ENCODE measurements around the gene GGT5.
"Not testable (repeated sequence)": the region's sequence is repeated elsewhere in the genome, so short reads cannot be mapped to it uniquely, and the experiment has no call there.

The GGT5 gene

GRCh38 chr22:24183321-24184031 is 61.4 kb downstream of the GGT5 start:
- no peak for DNase-seq (ENCODE audit: low read depth, low spot score)

GRCh38 chr22:24182900-24183246 is 62.0 kb downstream of the GGT5 start:
- not testable (repeated sequence) for DNase-seq (ENCODE audit: low read depth, low spot score)

DNA sequence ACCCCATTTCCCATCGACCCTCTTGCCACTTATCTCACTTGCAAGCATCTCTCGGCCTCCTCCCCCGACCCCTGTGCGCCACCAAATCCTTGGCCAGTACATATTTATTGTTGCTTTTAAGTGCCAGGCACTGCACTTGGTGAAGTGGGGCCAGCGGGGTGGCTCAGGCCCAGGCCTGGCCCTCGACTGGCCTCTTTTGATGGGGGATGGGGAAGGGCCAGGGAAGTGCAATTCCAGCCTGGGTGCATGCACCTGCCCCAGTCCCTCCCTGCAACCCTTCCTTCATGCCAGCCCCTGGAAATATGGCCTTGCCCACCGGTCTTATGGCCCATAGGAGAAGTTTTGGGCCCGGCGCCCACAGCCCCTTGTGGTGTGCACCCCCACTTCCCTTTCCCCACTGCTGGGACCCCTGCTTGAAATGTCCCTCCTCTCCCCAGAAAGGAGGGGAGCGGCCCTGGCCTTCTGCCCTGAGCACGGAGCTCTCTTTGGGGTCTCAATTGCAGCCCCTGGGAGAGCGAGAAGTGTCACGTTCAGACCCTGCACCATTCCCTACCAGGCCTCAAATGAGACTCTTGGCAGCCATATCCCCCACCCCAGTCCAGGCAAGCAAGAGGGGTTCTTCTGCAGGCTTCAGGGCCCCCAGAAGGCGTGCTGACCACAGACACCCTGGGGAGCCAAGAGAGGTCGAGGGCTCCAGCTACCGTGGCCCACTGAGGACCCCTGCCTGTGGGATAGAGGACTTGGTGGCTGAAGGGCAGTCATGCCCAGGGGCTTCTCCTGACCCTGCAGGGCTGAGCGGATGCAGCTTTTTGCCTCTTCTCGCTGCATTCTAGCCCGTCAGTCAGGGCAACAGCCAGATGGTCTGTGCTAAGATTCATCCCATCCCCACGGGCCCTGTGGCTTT is 62.6 kb downstream of the GGT5 start:
- DNase-seq (ENCODE audit: low read depth, low spot score) = no peak

DNA sequence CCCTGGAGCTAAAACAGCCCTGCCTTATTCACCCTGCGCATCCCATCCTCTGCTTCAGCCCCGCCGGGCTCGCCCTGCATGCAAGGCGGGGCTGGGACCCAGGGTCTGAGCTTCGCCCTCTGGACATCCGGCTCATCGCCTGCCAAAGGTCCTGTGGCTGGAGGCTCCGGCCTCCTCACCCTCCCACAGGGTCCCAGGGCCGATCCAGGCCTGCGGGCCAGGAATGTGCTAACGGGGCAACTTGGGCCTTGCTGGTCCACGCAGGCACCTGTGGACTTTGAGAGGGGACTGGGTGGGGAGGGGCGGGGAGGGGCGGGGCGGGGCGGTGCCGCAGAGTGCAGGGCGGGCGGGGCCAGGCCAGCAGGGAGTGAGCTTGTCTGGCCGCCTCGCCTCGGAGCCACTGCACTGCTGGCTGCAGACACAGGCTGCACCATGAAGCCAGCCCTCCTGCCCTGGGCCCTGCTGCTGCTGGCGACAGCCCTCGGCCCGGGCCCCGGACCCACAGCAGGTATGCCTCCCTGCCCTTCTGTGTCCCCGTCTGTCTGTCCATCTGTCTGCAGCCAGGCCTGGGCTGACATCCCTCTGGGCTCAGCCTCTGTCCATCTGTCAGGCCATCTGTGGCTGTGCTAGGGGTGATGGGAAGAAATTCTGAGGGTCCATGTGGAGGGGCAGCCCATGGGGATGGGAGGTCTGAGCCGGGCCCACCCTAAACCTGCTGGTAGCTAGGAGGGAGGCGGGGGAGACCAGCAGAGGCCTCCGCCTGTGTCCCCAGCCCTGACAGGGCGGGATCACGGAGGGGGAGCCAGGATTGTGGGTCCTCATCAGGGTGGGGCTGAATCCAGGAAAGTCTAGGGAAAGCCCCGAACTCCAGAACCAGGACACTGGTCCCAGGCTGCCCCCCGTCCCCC is 63.5 kb downstream of the GGT5 start, which contains the start of gene SUSD2:
Gene SUSD2, plus strand, starts transcription at position 400 of the 908 bp plus-strand sequence. Its CDS starts 33 bp downstream, at position 433.
- DNase-seq (ENCODE audit: low read depth, low spot score) = no peak

DNA sequence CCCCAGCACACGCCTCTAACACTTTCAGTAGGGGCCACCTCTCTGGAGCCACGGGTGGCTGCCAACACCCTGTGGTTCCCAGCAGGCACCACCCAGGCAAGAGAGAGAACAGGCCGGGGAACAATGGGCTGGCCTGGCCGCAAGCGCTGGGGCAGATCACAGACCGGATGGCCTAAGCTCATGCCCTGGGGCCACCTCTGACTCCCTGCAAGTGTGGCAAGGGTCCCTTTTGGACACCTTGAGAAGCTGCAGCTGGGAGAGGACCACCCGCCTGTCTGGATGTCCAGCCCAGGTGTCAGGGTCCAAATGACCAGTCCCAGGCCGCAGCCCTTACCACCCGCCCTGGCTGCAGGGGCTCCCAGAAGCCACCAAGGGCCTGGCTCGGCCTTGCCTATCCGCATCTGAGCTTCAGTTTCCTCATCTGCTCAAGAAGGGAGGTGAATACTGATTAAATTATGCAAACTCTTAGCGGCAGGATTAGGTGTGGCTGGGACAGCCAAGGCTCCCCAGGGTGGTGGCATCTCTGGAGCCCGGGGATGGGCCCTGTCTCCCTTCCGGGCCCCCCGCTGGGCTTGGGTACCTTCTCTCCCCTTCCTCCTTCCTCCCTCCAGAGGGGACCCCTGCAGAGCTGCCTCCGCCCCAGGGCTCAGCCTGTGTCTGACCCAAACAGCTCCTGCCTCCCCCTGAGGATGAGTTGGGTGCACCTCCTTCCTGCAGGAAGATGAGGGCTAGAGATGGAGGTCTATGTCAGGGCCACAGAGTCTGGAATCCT is 64.4 kb downstream of the GGT5 start:
- no peak for DNase-seq (ENCODE audit: low read depth, low spot score)

GRCh38 chr22:24179478-24180210 is 65.2 kb downstream of the GGT5 start:
- no peak for DNase-seq (ENCODE audit: low read depth, low spot score)

- no peak for DNase-seq (ENCODE audit: low read depth, low spot score)
Observed at GRCh38 chr22:24178502-24179440, 66.1 kb downstream of the GGT5 start.

DNA sequence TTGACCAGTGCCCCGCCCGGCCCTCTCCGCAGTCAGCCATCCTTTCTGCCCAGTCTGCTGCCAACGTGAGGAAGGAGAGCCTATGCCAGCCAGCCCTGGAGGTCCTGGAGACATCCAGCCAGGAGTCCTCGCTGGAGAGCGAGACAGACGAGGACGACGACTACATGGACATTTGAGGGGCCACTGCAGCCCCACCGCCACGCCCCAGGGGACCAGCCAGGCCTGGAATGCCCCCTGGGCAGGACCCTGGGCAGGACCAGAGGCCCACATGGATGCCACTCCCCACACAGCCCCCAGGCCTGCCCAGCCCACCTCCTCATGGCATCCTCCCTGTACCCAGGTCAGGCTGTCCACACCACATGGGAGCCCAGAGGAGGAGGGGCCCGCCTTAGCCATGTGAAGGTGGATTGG is 66.9 kb downstream of the GGT5 start:
- DNase-seq (ENCODE audit: low read depth, low spot score) = no peak

DNA sequence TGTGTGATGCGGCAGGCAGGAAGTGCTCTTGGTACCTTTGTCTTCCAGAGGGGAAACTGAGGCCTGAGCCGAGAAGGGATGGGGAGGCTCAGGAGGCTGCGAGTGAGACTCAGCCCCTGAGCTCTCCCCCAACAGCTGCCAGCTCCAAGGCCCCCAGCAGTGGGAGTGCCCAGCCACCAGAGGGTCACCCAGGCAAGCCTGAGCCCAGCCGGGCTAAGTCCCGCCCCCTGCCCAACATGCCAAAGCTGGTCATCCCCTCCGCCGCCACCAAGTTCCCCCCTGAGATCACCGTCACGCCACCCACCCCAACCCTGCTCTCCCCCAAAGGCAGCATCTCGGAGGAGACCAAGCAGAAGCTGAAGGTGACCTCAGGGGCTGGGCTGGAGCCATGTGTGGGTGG is 67.4 kb downstream of the GGT5 start:
- DNase-seq (ENCODE audit: low read depth, low spot score) = no peak

GRCh38 chr22:24177045-24177444 is 67.8 kb downstream of the GGT5 start:
- no peak for DNase-seq (ENCODE audit: low read depth, low spot score)

- no peak for DNase-seq (ENCODE audit: low read depth, low spot score)
Observed at GRCh38 chr22:24176630-24177029, 68.3 kb downstream of the GGT5 start.

GRCh38 chr22:24176040-24176439 is 68.8 kb downstream of the GGT5 start:
- DNase-seq (ENCODE audit: low read depth, low spot score) = no peak

GRCh38 chr22:24175160-24175808 is 69.6 kb downstream of the GGT5 start:
- DNase-seq (ENCODE audit: low read depth, low spot score) = no peak

- DNase-seq (ENCODE audit: low read depth, low spot score) = no peak
Observed at GRCh38 chr22:24171822-24172221, 73.1 kb downstream of the GGT5 start.

GRCh38 chr22:24170632-24171031 is 74.2 kb downstream of the GGT5 start:
- no peak for DNase-seq (ENCODE audit: low read depth, low spot score)

DNA sequence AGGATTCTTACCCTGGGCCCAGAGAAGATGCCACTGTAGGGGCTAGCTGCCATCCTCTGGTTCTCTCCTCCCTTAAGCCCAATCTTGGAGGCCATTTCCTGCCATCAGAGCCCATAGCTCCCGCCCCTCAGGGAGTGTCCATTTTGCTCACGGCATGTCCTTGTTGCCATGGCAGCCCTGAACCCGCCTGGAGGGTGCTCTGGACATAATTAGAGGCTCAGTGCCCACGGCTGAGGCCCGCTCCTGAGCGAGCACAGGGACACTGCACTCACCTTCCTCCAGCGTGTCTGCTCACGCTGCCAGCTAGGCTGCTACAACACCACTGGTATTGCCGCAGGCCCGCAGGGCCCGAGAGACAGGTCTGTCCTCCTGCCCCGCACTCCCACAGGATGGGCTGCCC is 74.7 kb downstream of the GGT5 start:
- DNase-seq (ENCODE audit: low read depth, low spot score) = no peak

Measured in brain pericyte (primary cell).